H9 (cell line): ENCODE measurements around the gene AKR1E2. TPM values are rescaled to one million over a fixed set of nuclear protein-coding genes. Genes with fewer than 3 reads are reported as not detected.

ENCODE experiments used
- DNase-seq: peaks from one replicate; pipeline ENCODE4 v3.0.0-alpha.2; 2017
- H2AFZ ChIP-seq: one replicate; pipeline ENCODE4 v1.6.1; 2013; ENCODE audit warnings: mild to moderate bottlenecking, low read length, control low read depth, moderate library complexity
- H2AK5ac ChIP-seq: 2 replicates; pipeline ENCODE4 v1.6.1; 2013; ENCODE audit warnings: low read length, control low read depth, mixed read lengths; ENCODE audit not compliant: insufficient read length
- H2BK120ac ChIP-seq: one replicate; pipeline ENCODE4 v1.6.1; 2013; ENCODE audit warnings: low read depth, mild to moderate bottlenecking, low read length, control low read depth, inconsistent platforms; ENCODE audit not compliant: poor library complexity, severe bottlenecking
- H2BK12ac ChIP-seq: 2 replicates; pipeline ENCODE4 v1.6.1; 2013; ENCODE audit warnings: low read length, control low read depth, mixed read lengths, low read depth; ENCODE audit not compliant: insufficient read length
- H2BK15ac ChIP-seq: 2 replicates; pipeline ENCODE4 v1.6.1; 2013; ENCODE audit warnings: low read depth, low read length, control low read depth
- H2BK20ac ChIP-seq: one replicate; pipeline ENCODE4 v1.6.1; 2013; ENCODE audit warnings: low read depth, mild to moderate bottlenecking, low read length, control low read depth, inconsistent platforms; ENCODE audit not compliant: poor library complexity, severe bottlenecking
- H2BK5ac ChIP-seq: 2 replicates; pipeline ENCODE4 v1.6.1; 2013; ENCODE audit warnings: low read length, control low read depth, mixed read lengths; ENCODE audit not compliant: insufficient read length
- H3K14ac ChIP-seq: 2 replicates; pipeline ENCODE4 v1.6.1; 2013; ENCODE audit warnings: low read length, control low read depth; ENCODE audit not compliant: insufficient read depth
- H3K18ac ChIP-seq: 2 replicates; pipeline ENCODE4 v1.6.1; 2013; ENCODE audit warnings: low read depth, mild to moderate bottlenecking, mixed read lengths, low read length, control low read depth; ENCODE audit not compliant: insufficient read length
- H3K23ac ChIP-seq: 2 replicates; pipeline ENCODE4 v1.6.1; 2013; ENCODE audit warnings: low read length, control low read depth, mixed read lengths, low read depth; ENCODE audit not compliant: insufficient read length
- H3K23me2 ChIP-seq: 2 replicates; pipeline ENCODE4 v1.6.1; 2013; ENCODE audit warnings: low read depth, mild to moderate bottlenecking, mixed read lengths, low read length, control low read depth; ENCODE audit not compliant: insufficient read length, poor library complexity, severe bottlenecking
- H3K27ac ChIP-seq: 2 replicates; pipeline ENCODE4 v1.5.1; 2013; ENCODE audit warnings: low read length, control low read depth, mixed read lengths, low read depth; ENCODE audit not compliant: insufficient read length
- H3K27me3 ChIP-seq: 2 replicates; pipeline ENCODE4 v1.6.1; 2013; ENCODE audit warnings: low read length, control low read depth, inconsistent platforms; ENCODE audit not compliant: insufficient read depth
- H3K4ac ChIP-seq: 2 replicates; pipeline ENCODE4 v1.6.1; 2013; ENCODE audit warnings: low read depth, mild to moderate bottlenecking, control low read depth, inconsistent platforms, low read length, moderate library complexity
- H3K4me1 ChIP-seq: 2 replicates; pipeline ENCODE4 v1.6.1; 2013; ENCODE audit warnings: low read length, control low read depth, inconsistent platforms; ENCODE audit not compliant: insufficient read depth
- H3K4me2 ChIP-seq: 2 replicates; pipeline ENCODE4 v1.6.1; 2013; ENCODE audit warnings: low read length, control low read depth, mixed read lengths; ENCODE audit not compliant: insufficient read length, insufficient read depth
- H3K56ac ChIP-seq: 2 replicates; pipeline ENCODE4 v1.6.1; 2013; ENCODE audit warnings: low read depth, mild to moderate bottlenecking, mixed read lengths, low read length, control low read depth; ENCODE audit not compliant: insufficient read length
- H3K79me1 ChIP-seq: 2 replicates; pipeline ENCODE4 v1.6.1; 2013; ENCODE audit warnings: low read depth, mild to moderate bottlenecking, moderate library complexity, low read length, control low read depth, inconsistent platforms; ENCODE audit not compliant: insufficient read depth, poor library complexity, severe bottlenecking
- H3K79me2 ChIP-seq: 2 replicates; pipeline ENCODE4 v1.6.1; 2013; ENCODE audit warnings: low read length, control low read depth, inconsistent platforms; ENCODE audit not compliant: insufficient read depth
- H3K9ac ChIP-seq: 2 replicates; pipeline ENCODE4 v1.6.1; 2013; ENCODE audit warnings: low read length, control low read depth, mixed read lengths; ENCODE audit not compliant: insufficient read length; ENCODE audit errors: extremely low read depth
- H3K9me3 ChIP-seq: one replicate; pipeline ENCODE4 v1.6.1; 2013; ENCODE audit warnings: low read depth, low read length, inconsistent platforms; ENCODE audit not compliant: control insufficient read depth
- H3T11ph ChIP-seq: one replicate; pipeline ENCODE4 v1.6.1; 2013; ENCODE audit warnings: mild to moderate bottlenecking, low read length, control low read depth, inconsistent platforms
- H4K20me1 ChIP-seq: one replicate; pipeline ENCODE4 v1.6.1; 2013; ENCODE audit not compliant: control insufficient read depth, insufficient read length, insufficient read depth
- H4K5ac ChIP-seq: 2 replicates; pipeline ENCODE4 v1.6.1; 2013; ENCODE audit warnings: low read depth, mild to moderate bottlenecking, mixed read lengths, low read length, control low read depth; ENCODE audit not compliant: insufficient read length
- H4K8ac ChIP-seq: replicated peaks from 2 replicates; pipeline ENCODE4 v1.6.1; 2013; ENCODE audit warnings: low read length, control low read depth, mixed read lengths, low read depth; ENCODE audit not compliant: insufficient read length
- H4K91ac ChIP-seq: 2 replicates; pipeline ENCODE4 v1.6.1; 2013; ENCODE audit warnings: low read depth, mild to moderate bottlenecking, moderate library complexity, mixed read lengths, low read length, control low read depth; ENCODE audit not compliant: insufficient read length
- H3K27ac Mint-ChIP-seq, 3 experiments: 2 replicates in 2 of 3; 3 replicates in 1 of 3; pipeline ENCODE4 v1.8.0; 2020 to 2021; ENCODE audit warnings: mixed read lengths in 3 of 3, mild to moderate bottlenecking in 1 of 3, moderate library complexity in 1 of 3
- H3K27me3 Mint-ChIP-seq: 2 replicates; pipeline ENCODE4 v1.8.0; 2021; ENCODE audit warnings: low read depth, mild to moderate bottlenecking, moderate library complexity, mixed read lengths
- H3K36me3 Mint-ChIP-seq, 3 experiments: 2 replicates in 2 of 3; 3 replicates in 1 of 3; pipeline ENCODE4 v1.8.0; 2020 to 2021; ENCODE audit warnings: low read depth in 3 of 3, mixed read lengths in 3 of 3; ENCODE audit not compliant: insufficient read depth in 1 of 3
- H3K4me1 Mint-ChIP-seq, 2 experiments: 2 replicates each; pipeline ENCODE4 v1.8.0; 2020; ENCODE audit warnings: mixed read lengths in 2 of 2
- H3K4me3 Mint-ChIP-seq, 2 experiments: 2 replicates in 1 of 2; 3 replicates in 1 of 2; pipeline ENCODE4 v1.8.0; 2020 to 2021; ENCODE audit warnings: mild to moderate bottlenecking in 2 of 2, mixed read lengths in 2 of 2, moderate library complexity in 1 of 2
- H3K9me3 Mint-ChIP-seq, 2 experiments: 2 replicates in 1 of 2; 3 replicates in 1 of 2; pipeline ENCODE4 v1.8.0; 2020; ENCODE audit warnings: mild to moderate bottlenecking in 2 of 2, mixed read lengths in 2 of 2, moderate library complexity in 1 of 2
- CTCF ChIP-seq: fragments of 200-600 bp; sonication (generic); conservative IDR thresholded peaks from 3 replicates; pipeline ENCODE4 v1.8.0; 2021; ENCODE audit warnings: antibody characterized with exemption, mild to moderate bottlenecking
- WGBS: extraction: QIAGEN DNeasy Blood & Tissue Kit; methylation state at CpG from one replicate; pipeline ENCODE4 v1.1.7; 2013; ENCODE audit warnings: missing lambda C conversion rate, low lambda C conversion rate, mixed read lengths; ENCODE audit not compliant: insufficient read length; ENCODE audit errors: extremely low coverage; 5-methylcytosine and 5-hydroxymethylcytosine counted together
- total RNA-seq: library from RNA; stranded (reverse); gene quantifications from 2 replicates; pipeline ENCODE4 v1.2.1, GENCODE V29; 2021

The AKR1E2 gene
- total RNA-seq, 1 experiment from 2014 or later: 2.2 TPM

GRCh38 chr10:4819067-4819466, 6.9 kb upstream of the AKR1E2 start:
- H3K14ac ChIP-seq: no peak overlapping the region
- peaks cover 2 to 9% (median 5%) of the 10 kb centered on the region in 3 experiments; a peak in 5 of 7 replicates for H3K36me3 Mint-ChIP-seq
- no peak overlapping the region for H3K4me2 ChIP-seq
- H3K27ac Mint-ChIP-seq: no peak overlapping the region
- no peak overlapping the region for H3T11ph ChIP-seq
- no peak overlapping the region for H3K4ac ChIP-seq
- H2BK12ac ChIP-seq: no peak overlapping the region
- no peak overlapping the region for H4K91ac ChIP-seq
- H3K23me2 ChIP-seq: no peaks in the 10 kb centered on the region
- H4K20me1 ChIP-seq: no peaks in the 10 kb centered on the region
- no peak overlapping the region for H3K4me3 Mint-ChIP-seq
- H2BK5ac ChIP-seq: no peak overlapping the region
- no peaks in the 10 kb centered on the region for H3K79me1 ChIP-seq
- H3K9me3 Mint-ChIP-seq: peaks cover 29 to 53% of the 10 kb centered on the region in 2 experiments
- H3K18ac ChIP-seq: no peak overlapping the region
- H4K8ac ChIP-seq: no peak overlapping the region
- no peak overlapping the region for H3K9ac ChIP-seq
- H3K56ac ChIP-seq: no peak overlapping the region
- no peak overlapping the region for H4K5ac ChIP-seq
- no peak overlapping the region for H2AFZ ChIP-seq
- no peak overlapping the region for H2BK20ac ChIP-seq
- WGBS: no CpG with 5 or more reads among the region's 2 CpGs
- no peak overlapping the region for H3K27ac ChIP-seq
- H3K4me1 Mint-ChIP-seq: no peaks in the 10 kb centered on the region
- TF ChIP-seq CTCF: no peak
- H3K4me1 ChIP-seq: no peaks in the 10 kb centered on the region
- no peak for DNase-seq
- H2BK15ac ChIP-seq: no peak overlapping the region
- no peak overlapping the region for H3K23ac ChIP-seq
- H2AK5ac ChIP-seq: no peak overlapping the region
- H3K79me2 ChIP-seq: no peaks in the 10 kb centered on the region
- H2BK120ac ChIP-seq: no peak overlapping the region
- no peaks in the 10 kb centered on the region for H3K27me3 ChIP-seq
- peaks cover 8% of the 10 kb centered on the region for H3K27me3 Mint-ChIP-seq
- peaks cover 6% of the 10 kb centered on the region for H3K9me3 ChIP-seq
